Aorta (tissue), 5 donors: ENCODE results near the gene EGLN1. TPM values are rescaled to one million over a fixed set of nuclear protein-coding genes. Genes with fewer than 3 reads are reported as not detected.

Experiments
- ATAC-seq: fragments of 200-7000 bp; cut with Tn5 transposase; one replicate; pipeline ENCODE4 v1.9.1; 2022; ENCODE audit warnings: moderate library complexity; ENCODE audit not compliant: low FRiP score
- DNase-seq, 2 donors: peaks; one replicate each; pipeline ENCODE4 v3.0.0-alpha.2; 2020
- H3K27ac ChIP-seq, 2 donors: one replicate each; pipeline ENCODE4 v1.5.1; 2013; ENCODE audit warnings: low read length in 2 of 2, mild to moderate bottlenecking in 2 of 2, moderate library complexity in 2 of 2, control low read depth in 1 of 2, inconsistent platforms in 1 of 2, low read depth in 1 of 2
- H3K27me3 ChIP-seq, 2 donors: one replicate each; pipeline ENCODE4 v1.6.1; 2013; ENCODE audit warnings: control low read depth in 1 of 2, low read length in 1 of 2, mild to moderate bottlenecking in 1 of 2, moderate library complexity in 1 of 2; ENCODE audit not compliant: insufficient read depth in 2 of 2, control insufficient read depth in 1 of 2
- H3K36me3 ChIP-seq, 2 donors: one replicate each; pipeline ENCODE4 v1.6.1; 2013; ENCODE audit warnings: control low read depth in 1 of 2, low read length in 1 of 2, mild to moderate bottlenecking in 1 of 2; ENCODE audit not compliant: insufficient read depth in 2 of 2, control insufficient read depth in 1 of 2
- H3K4me1 ChIP-seq, 2 donors: one replicate each; pipeline ENCODE4 v1.6.1; 2013; ENCODE audit warnings: low read length in 2 of 2, control low read depth in 1 of 2, mild to moderate bottlenecking in 1 of 2, moderate library complexity in 1 of 2; ENCODE audit not compliant: insufficient read depth in 2 of 2, control insufficient read depth in 1 of 2
- H3K4me3 ChIP-seq, 2 donors: one replicate each; pipeline ENCODE4 v1.5.1; 2013; ENCODE audit warnings: low read length in 2 of 2, control low read depth in 1 of 2, mild to moderate bottlenecking in 1 of 2
- H3K9me3 ChIP-seq: one replicate; pipeline ENCODE4 v1.6.1; 2013; ENCODE audit warnings: mild to moderate bottlenecking, low read length; ENCODE audit not compliant: control insufficient read depth
- WGBS, 2 donors: extraction: QIAGEN DNeasy Blood & Tissue Kit; methylation state at CpG; one replicate each; pipeline ENCODE4 v1.1.7; 2013; 5-methylcytosine and 5-hydroxymethylcytosine counted together
- intact Hi-C, 2 donors: fragments of 100-400 bp; cut with DNase I; formaldehyde crosslinking; loops; one replicate each; pipeline versions ENCODE4 v1.14.2 to v1.15.0; 2022
- polyA plus RNA-seq, 2 donors: library from polyadenylated mRNA; stranded (reverse); fragments of 200-250 nt; gene quantifications; one replicate each; pipeline ENCODE4 v1.2.3, GENCODE V29; 2013
- total RNA-seq, 2 donors: library from RNA; stranded (reverse); fragmentation: NEBNext Ultra II Directional; extraction: Animal tissue kit (Norgen Biotek cat#: 25700); gene quantifications; one replicate each; pipeline ENCODE4 v1.2.1, GENCODE V29; 2021
- donor health status: healthy with polysubstance abuse.
- donor health status: Bipolar disorder and iron deficiency.
- donor health status: DM: no; HTN: no; CAD: no.
- donor health status: DM: no; HTN: no; CAD: no.
- donor health status: DM: yes; HTN: yes; CAD: no.

EGLN1 gene
- total and polyA plus RNA-seq, 4 donors = 11.7 to 50.4 (median 28.1) TPM

DNA sequence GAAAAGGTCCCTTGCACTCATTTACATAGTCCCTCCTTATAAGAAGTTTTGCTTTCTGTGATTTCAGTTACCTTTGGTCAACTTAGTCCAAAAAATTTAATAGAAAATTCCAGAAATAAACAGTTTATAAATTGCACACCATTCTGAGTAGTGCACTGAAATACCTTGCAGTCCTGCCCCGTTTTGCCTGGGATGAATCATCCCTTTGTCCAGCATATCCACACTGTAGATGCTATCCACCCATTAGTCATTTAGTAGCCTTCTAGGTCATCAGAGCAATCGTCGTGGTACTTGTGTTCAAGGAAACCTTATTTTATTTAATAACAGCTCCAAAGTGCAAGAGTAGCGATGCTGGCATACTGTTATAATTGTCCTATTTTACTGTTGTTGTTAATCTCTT, 46.0 kb downstream of the EGLN1 start:
- DNase-seq = no peak
- Histone ChIP-seq H3K27me3 (no peaks in the 10 kb centered on the region), H3K9me3 (no peaks in the 10 kb centered on the region), H3K4me3 (no peak overlapping the region), H3K4me1 (no peaks in the 10 kb centered on the region), H3K27ac (no peak overlapping the region), H3K36me3 (no peaks in the 10 kb centered on the region)
- WGBS, 2 donors = 69 to 77% methylated on average over 4 of the region's 4 CpGs
- no peak for ATAC-seq
- intact Hi-C loops = no loop called here

DNA sequence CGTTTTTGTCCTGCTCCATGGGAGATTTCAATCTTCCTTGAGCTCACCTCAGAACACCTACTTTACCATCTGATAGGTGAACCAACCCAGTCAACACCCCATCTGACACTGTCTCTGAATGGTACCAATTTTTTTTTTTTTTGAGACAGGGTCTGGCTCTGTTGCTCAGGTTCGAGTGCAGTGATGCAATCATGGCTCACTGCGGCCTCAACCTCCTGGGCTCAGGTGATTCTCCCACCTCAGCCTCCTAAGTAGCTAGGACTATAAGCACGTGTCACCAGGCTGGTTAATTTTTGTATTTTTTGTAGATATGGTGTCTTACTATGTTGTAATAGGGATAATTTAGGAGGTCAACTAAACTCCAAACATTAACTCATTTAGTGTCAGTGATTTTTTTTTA, 47.7 kb downstream of the EGLN1 start:
- Histone ChIP-seq H3K4me3 (no peak overlapping the region), H3K36me3 (no peaks in the 10 kb centered on the region), H3K4me1 (no peaks in the 10 kb centered on the region), H3K9me3 (no peaks in the 10 kb centered on the region), H3K27me3 (no peaks in the 10 kb centered on the region), H3K27ac (no peak overlapping the region)
- WGBS, 2 donors = 83 to 87% methylated on average over 4 of the region's 4 CpGs
- intact Hi-C loops = no loop called here
- ATAC-seq = no peak
- DNase-seq = no peak

DNA sequence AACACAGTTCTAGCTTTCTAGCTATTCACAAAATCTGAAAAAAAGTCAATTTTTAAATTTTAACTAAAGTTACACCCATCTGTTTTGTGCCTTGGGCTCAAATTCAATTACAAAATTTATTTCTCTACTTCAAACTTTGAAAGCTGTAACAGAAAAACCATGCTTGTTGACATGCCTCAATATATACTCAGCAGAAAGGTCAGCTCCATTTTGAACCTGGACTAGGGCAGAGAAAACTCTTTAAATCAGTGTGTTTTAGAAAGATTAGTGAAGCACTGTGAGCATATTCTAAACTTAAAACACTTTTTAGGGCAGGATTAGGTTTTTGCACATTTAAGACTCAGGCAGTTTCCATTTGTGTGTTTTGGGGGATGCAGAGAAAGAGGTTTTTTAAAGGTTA, 49.6 kb downstream of the EGLN1 start:
- Histone ChIP-seq H3K4me3 (no peak overlapping the region), H3K4me1 (no peaks in the 10 kb centered on the region), H3K9me3 (no peaks in the 10 kb centered on the region), H3K27me3 (no peaks in the 10 kb centered on the region), H3K27ac (no peak overlapping the region), H3K36me3 (no peaks in the 10 kb centered on the region)
- DNase-seq (no peak), ATAC-seq (no peak)
- intact Hi-C loops = no loop called here

- WGBS, 2 donors = 63 to 70% methylated on average over 3 of the region's 3 CpGs
- Histone ChIP-seq H3K27ac (no peak overlapping the region), H3K9me3 (no peaks in the 10 kb centered on the region), H3K4me1 (no peaks in the 10 kb centered on the region), H3K27me3 (no peaks in the 10 kb centered on the region), H3K4me3 (no peak overlapping the region), H3K36me3 (no peaks in the 10 kb centered on the region)
- ATAC-seq (no peak), DNase-seq (no peak)
- intact Hi-C loops = no loop called here
Observed at GRCh38 chr1:231369282-231369681, 52.8 kb downstream of the EGLN1 start.

DNA sequence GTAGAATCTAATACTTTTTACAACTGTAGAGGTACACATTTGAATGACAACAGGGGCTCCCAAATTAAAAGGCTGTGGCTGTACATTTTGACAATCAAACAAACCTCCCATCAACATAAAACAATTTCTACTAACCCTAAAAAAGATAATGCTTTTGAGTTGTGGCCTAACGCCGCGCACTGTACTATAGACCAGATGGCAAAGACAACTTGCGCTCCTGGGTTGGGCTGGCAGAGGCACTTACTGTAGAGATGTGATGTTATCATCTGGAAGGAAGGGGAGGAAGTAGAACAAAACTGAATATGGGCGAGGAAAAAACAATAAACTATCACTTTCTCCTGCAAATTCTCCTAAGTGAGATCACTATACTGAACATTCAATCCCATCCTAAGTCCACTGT, 57.9 kb downstream of the EGLN1 start:
- intact Hi-C loops = no loop called here
- WGBS, 2 donors = 93 to 95% methylated on average over 5 of the region's 5 CpGs
- Histone ChIP-seq H3K27ac (no peak overlapping the region), H3K9me3 (no peaks in the 10 kb centered on the region), H3K27me3 (no peaks in the 10 kb centered on the region), H3K36me3 (no peaks in the 10 kb centered on the region), H3K4me1 (no peaks in the 10 kb centered on the region), H3K4me3 (no peak overlapping the region)
- no peak for ATAC-seq
- no peak for DNase-seq

DNA sequence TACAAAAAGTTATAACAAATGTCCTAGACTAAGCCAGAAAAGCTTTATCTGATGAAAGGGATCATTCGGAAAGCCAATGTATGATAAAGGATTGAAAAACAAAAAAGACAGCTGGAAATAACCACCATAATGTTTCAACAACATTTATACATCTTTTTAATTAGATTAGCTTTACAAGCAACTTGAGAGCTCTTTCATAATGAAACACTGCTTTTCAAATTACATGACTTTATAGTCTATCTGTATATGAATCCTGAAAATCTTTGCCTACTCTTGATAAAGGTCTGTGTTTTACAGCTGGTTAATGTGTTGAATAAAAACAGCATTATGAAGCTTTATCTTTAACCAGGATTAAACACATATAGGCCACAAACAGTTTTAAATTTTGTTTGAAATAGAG, 58.5 kb downstream of the EGLN1 start:
- no peaks in the 10 kb centered on the region for H3K36me3 ChIP-seq
- 88 to 91% methylated on average over 1 of the region's 1 CpG for WGBS, 2 donors

GRCh38 chr1:231362325-231362724, 59.8 kb downstream of the EGLN1 start:
- no peak overlapping the region for H3K27ac ChIP-seq
- no peaks in the 10 kb centered on the region for H3K27me3 ChIP-seq
- H3K9me3 ChIP-seq = no peaks in the 10 kb centered on the region
- DNase-seq (no peak), ATAC-seq (no peak)
- WGBS, 2 donors = 86 to 89% methylated on average over 1 of the region's 1 CpG
- H3K4me3 ChIP-seq = no peak overlapping the region
- H3K4me1 ChIP-seq = no peaks in the 10 kb centered on the region
- no peaks in the 10 kb centered on the region for H3K36me3 ChIP-seq
- intact Hi-C loops = no loop called here

More for the DNA sequence above, 58.5 kb downstream of the EGLN1 start:
- DNase-seq (no peak), ATAC-seq (no peak)
- Histone ChIP-seq H3K4me1 (no peaks in the 10 kb centered on the region), H3K4me3 (no peak overlapping the region), H3K27ac (no peak overlapping the region), H3K9me3 (no peaks in the 10 kb centered on the region), H3K27me3 (no peaks in the 10 kb centered on the region)
- intact Hi-C loops = no loop called here

DNA sequence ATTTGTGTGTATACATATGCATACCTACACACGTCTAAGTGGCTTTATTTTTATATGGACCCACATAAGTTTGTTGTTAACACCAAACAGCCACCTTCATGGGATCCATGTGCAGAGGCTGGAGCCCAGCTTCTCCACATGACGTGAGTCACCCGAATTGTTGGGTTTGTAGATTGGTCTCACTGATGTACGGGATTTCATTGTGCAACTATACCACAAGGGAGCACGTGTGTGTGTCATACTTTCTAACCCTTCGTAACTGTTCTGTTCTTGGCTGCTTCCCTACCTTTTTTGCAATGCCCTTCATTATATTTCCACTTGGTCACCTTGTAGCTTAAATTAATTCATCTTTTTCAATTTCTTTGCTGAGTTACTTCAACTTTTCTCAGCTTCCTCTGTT, 63.0 kb downstream of the EGLN1 start:
- Histone ChIP-seq H3K27ac (no peak overlapping the region), H3K4me1 (no peaks in the 10 kb centered on the region), H3K27me3 (no peaks in the 10 kb centered on the region), H3K9me3 (no peaks in the 10 kb centered on the region), H3K4me3 (no peak overlapping the region), H3K36me3 (peaks cover 0 to 2% of the 10 kb centered on the region in 2 donors)
- WGBS, 2 donors = 58 to 66% methylated on average over 6 of the region's 6 CpGs
- intact Hi-C loops = loop anchor here (5.0 kb wide), 5 partner anchors 63 to 248 kb away; partner anchors contain the start of genes TSNAX (in 2 of the 2) and EGLN1 (in 1 of the 2)
- ATAC-seq = peak; percentile 80
- no peak for DNase-seq

DNA sequence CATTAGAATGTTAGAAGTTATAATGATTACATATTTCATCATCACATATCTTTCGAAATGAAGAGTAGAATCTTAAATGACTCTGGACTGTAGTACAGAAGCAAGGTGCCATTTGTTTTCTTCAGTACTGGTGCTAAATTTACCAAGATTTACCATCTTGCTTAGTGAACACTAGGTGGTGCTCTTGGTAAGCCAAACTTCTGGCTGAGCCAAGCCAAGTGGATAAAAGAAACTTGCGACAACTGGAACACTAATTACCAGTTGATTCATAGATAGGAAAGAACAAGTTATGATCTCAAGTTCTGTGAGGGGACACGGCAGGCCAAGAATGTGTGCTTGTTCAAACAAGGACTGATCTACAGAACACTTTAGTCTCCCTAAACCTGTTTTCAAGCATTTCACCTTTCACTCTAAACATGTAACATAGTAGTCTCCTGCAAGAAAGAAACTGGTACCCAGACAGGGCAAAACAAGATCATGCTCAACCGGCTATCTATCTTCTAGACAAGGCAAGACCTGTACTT, 64.2 kb downstream of the EGLN1 start:
- H3K27ac ChIP-seq = no peak overlapping the region
- H3K9me3 ChIP-seq = no peaks in the 10 kb centered on the region
- H3K36me3 ChIP-seq = peaks cover 0 to 2% of the 10 kb centered on the region in 2 donors
- no peaks in the 10 kb centered on the region for H3K4me1 ChIP-seq
- ATAC-seq (peak; percentile 89), DNase-seq (no peak)
- WGBS, 2 donors = 5 to 6% methylated on average over 4 of the region's 4 CpGs
- no peaks in the 10 kb centered on the region for H3K27me3 ChIP-seq
- H3K4me3 ChIP-seq = no peak overlapping the region
- intact Hi-C loops = loop anchor here (5.0 kb wide), 5 partner anchors 64 to 249 kb away; partner anchors contain the start of genes TSNAX (in 2 of the 2) and EGLN1 (in 1 of the 2)
